GM23338 (cell line): ENCODE measurements around the gene UBXN11. TPM values are rescaled to one million over a fixed set of nuclear protein-coding genes. Genes with fewer than 3 reads are reported as not detected.

Experiments
- ATAC-seq: fragments of 200-7000 bp; cut with Tn5 transposase; 3 replicates; pipeline ENCODE4 v1.9.1; 2020
- DNase-seq: peaks from one replicate; pipeline ENCODE4 v3.0.0-alpha.2; 2015; ENCODE audit warnings: low spot score
- H2AFZ ChIP-seq: fragments of 200-600 bp; sonication (generic); 2 replicates; pipeline ENCODE4 v1.8.0; 2016; ENCODE audit warnings: antibody characterized with exemption, mild to moderate bottlenecking, moderate library complexity
- H3F3A ChIP-seq: fragments of 200-600 bp; sonication (generic); replicated peaks from 2 replicates; pipeline ENCODE4 v1.8.0; 2017; ENCODE audit warnings: antibody characterized with exemption, mixed run types, low read depth
- H3K27ac ChIP-seq: fragments of 200-600 bp; sonication (generic); 2 replicates; pipeline ENCODE4 v1.6.1; 2016; ENCODE audit warnings: low read depth
- H3K27me3 ChIP-seq: fragments of 200-600 bp; sonication (generic); 2 replicates; pipeline ENCODE4 v1.8.0; 2016; ENCODE audit warnings: mild to moderate bottlenecking, mixed run types, moderate library complexity; ENCODE audit not compliant: insufficient read depth
- H3K36me3 ChIP-seq: fragments of 200-600 bp; sonication (generic); 2 replicates; pipeline ENCODE4 v1.8.0; 2016; ENCODE audit warnings: mild to moderate bottlenecking; ENCODE audit not compliant: insufficient read depth
- H3K4me1 ChIP-seq: fragments of 200-600 bp; sonication (generic); 2 replicates; pipeline ENCODE4 v1.8.0; 2016; ENCODE audit warnings: mild to moderate bottlenecking, moderate library complexity; ENCODE audit not compliant: insufficient read depth
- H3K4me2 ChIP-seq: fragments of 200-600 bp; sonication (generic); 2 replicates; pipeline ENCODE4 v1.7.1; 2017; ENCODE audit warnings: mixed run types
- H3K4me3 ChIP-seq: fragments of 200-600 bp; sonication (generic); 2 replicates; pipeline ENCODE4 v1.6.1; 2016; ENCODE audit warnings: mixed run types
- H3K79me2 ChIP-seq: fragments of 200-600 bp; sonication (generic); replicated peaks from 2 replicates; pipeline ENCODE4 v1.8.0; 2017; ENCODE audit warnings: mild to moderate bottlenecking; ENCODE audit not compliant: insufficient read depth
- H3K9me2 ChIP-seq: fragments of 200-600 bp; sonication (generic); 2 replicates; pipeline ENCODE4 v1.8.0; 2017; ENCODE audit not compliant: insufficient read depth
- H4K20me1 ChIP-seq: fragments of 200-600 bp; sonication (generic); replicated peaks from 2 replicates; pipeline ENCODE4 v1.8.0; 2017; ENCODE audit warnings: mild to moderate bottlenecking; ENCODE audit not compliant: insufficient read depth
- H3K27ac Mint-ChIP-seq: 2 replicates; pipeline ENCODE4 v1.8.0; 2020; ENCODE audit warnings: inconsistent platforms, mild to moderate bottlenecking, moderate library complexity, mixed read lengths
- H3K27me3 Mint-ChIP-seq: 3 replicates; pipeline ENCODE4 v1.8.0; 2022; ENCODE audit warnings: low read depth, mild to moderate bottlenecking, moderate library complexity, mixed read lengths, inconsistent platforms; ENCODE audit not compliant: insufficient read depth, poor library complexity
- H3K36me3 Mint-ChIP-seq: 3 replicates; pipeline ENCODE4 v1.8.0; 2021; ENCODE audit warnings: low read depth, mild to moderate bottlenecking, inconsistent platforms, moderate library complexity, mixed read lengths
- H3K4me1 Mint-ChIP-seq: 3 replicates; pipeline ENCODE4 v1.8.0; 2020; ENCODE audit warnings: mild to moderate bottlenecking, inconsistent platforms, mixed read lengths
- H3K4me3 Mint-ChIP-seq: 3 replicates; pipeline ENCODE4 v1.8.0; 2021; ENCODE audit warnings: moderate library complexity, mild to moderate bottlenecking, inconsistent platforms, mixed read lengths
- H3K9me3 Mint-ChIP-seq: 3 replicates; pipeline ENCODE4 v1.8.0; 2020; ENCODE audit warnings: moderate library complexity, mild to moderate bottlenecking, inconsistent platforms, mixed read lengths
- EZH2 ChIP-seq: fragments of 200-600 bp; sonication (generic); IDR thresholded peaks from one replicate; pipeline ENCODE4 v1.8.0; 2017; ENCODE audit warnings: antibody characterized with exemption, mild to moderate bottlenecking, low read depth; ENCODE audit not compliant: unreplicated experiment
- EZH2phosphoT487 ChIP-seq: fragments of 200-600 bp; sonication (generic); IDR thresholded peaks from one replicate; pipeline ENCODE4 v1.8.1; 2018; ENCODE audit warnings: antibody characterized with exemption; ENCODE audit not compliant: unreplicated experiment
- NANOG ChIP-seq: IDR thresholded peaks from 2 replicates; pipeline ENCODE4 v1.6.1; 2016; ENCODE audit warnings: antibody characterized with exemption, borderline replicate concordance
- POLR2AphosphoS5 ChIP-seq: IDR thresholded peaks from 2 replicates; pipeline ENCODE4 v1.6.1; 2016; ENCODE audit warnings: antibody characterized with exemption, low read depth
- ZNF114 ChIP-seq: fragments of 250-450 bp; sonication (Bioruptor Pico); IDR thresholded peaks from 2 replicates; pipeline ENCODE4 v1.5.0; 2020; ENCODE audit warnings: mild to moderate bottlenecking, moderate library complexity
- ZNF331 ChIP-seq: fragments of 250-450 bp; sonication (Bioruptor Pico); IDR thresholded peaks from 2 replicates; pipeline ENCODE4 v1.5.0; 2020; ENCODE audit warnings: low read depth, mild to moderate bottlenecking, moderate library complexity
- polyA plus RNA-seq: library from polyadenylated mRNA; unstranded; fragments of >200 nt; fragmentation: Nextera tagmentation; extraction: Ambion mirVana; gene quantifications from 2 replicates; pipeline ENCODE4 v1.2.1, GENCODE V29; 2016
- total RNA-seq: library from RNA; depleted of rRNA; stranded (reverse); fragments of >200 nt; shearing (Covaris generic); gene quantifications from 2 replicates; pipeline ENCODE4 v1.2.3, GENCODE V29; 2014
- TF ChIP-seq, protein P1 (sequence below): IDR thresholded peaks from one replicate; pipeline ENCODE4 v1.6.1; 2018; ENCODE audit warnings: antibody characterized with exemption; ENCODE audit not compliant: unreplicated experiment
- TF ChIP-seq, protein P2 (sequence below), 2 experiments: fragments of 200-600 bp in 1 of 2; sonication (generic) in 1 of 2; conservative IDR thresholded peaks; 2 replicates each; pipeline versions ENCODE4 v1.5.1 to v1.6.1; 2016 to 2017; ENCODE audit warnings: antibody characterized with exemption in 2 of 2, low read depth in 2 of 2, mild to moderate bottlenecking in 2 of 2, moderate library complexity in 1 of 2
- TF ChIP-seq, protein P3 (sequence below): IDR thresholded peaks from 2 replicates; pipeline ENCODE4 v1.6.1; 2016; ENCODE audit warnings: antibody characterized with exemption

The UBXN11 gene
- total and polyA plus RNA-seq, 2 experiments from 2014 or later = 8.0 to 8.3 TPM

DNA sequence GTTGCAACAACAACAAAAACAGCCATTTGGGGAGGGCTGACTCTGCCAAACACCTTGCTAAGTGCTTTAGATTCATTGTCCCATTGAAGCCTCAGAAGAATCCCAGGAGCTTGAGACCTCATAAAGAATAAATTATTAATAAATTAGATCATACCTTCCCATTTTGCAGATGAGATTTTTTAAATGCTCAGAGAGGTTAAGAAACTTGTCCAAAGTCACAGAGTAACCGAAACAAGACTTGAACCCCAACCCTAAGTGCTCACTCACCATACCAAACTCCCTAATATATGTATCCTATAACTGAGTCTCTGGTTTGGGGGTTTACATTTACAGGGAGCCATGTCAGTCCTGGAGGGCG is 43.9 kb upstream of the UBXN11 start:
- H3F3A ChIP-seq = no peaks in the 10 kb centered on the region; the same call in 1 of the 2 replicates
- DNase-seq (no peak), ATAC-seq (no peak)
- H3K36me3 ChIP-seq = no peaks in the 10 kb centered on the region
- H3K27me3 Mint-ChIP-seq = peaks cover 21% of the 10 kb centered on the region
- H3K36me3 Mint-ChIP-seq = no peaks in the 10 kb centered on the region
- no peak overlapping the region for H2AFZ ChIP-seq
- no peak overlapping the region for H3K4me3 ChIP-seq
- TF ChIP-seq ZNF114 (CRISPR knock-in tag) (no peak), NANOG (no peak), ZNF331 (CRISPR knock-in tag) (no peak), EZH2 (no peak), EZH2phosphoT487 (no peak), POLR2AphosphoS5 (no peak)
- TF ChIP-seq, protein P1, sequence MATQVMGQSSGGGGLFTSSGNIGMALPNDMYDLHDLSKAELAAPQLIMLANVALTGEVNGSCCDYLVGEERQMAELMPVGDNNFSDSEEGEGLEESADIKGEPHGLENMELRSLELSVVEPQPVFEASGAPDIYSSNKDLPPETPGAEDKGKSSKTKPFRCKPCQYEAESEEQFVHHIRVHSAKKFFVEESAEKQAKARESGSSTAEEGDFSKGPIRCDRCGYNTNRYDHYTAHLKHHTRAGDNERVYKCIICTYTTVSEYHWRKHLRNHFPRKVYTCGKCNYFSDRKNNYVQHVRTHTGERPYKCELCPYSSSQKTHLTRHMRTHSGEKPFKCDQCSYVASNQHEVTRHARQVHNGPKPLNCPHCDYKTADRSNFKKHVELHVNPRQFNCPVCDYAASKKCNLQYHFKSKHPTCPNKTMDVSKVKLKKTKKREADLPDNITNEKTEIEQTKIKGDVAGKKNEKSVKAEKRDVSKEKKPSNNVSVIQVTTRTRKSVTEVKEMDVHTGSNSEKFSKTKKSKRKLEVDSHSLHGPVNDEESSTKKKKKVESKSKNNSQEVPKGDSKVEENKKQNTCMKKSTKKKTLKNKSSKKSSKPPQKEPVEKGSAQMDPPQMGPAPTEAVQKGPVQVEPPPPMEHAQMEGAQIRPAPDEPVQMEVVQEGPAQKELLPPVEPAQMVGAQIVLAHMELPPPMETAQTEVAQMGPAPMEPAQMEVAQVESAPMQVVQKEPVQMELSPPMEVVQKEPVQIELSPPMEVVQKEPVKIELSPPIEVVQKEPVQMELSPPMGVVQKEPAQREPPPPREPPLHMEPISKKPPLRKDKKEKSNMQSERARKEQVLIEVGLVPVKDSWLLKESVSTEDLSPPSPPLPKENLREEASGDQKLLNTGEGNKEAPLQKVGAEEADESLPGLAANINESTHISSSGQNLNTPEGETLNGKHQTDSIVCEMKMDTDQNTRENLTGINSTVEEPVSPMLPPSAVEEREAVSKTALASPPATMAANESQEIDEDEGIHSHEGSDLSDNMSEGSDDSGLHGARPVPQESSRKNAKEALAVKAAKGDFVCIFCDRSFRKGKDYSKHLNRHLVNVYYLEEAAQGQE = no peak
- TF ChIP-seq, protein P2, sequence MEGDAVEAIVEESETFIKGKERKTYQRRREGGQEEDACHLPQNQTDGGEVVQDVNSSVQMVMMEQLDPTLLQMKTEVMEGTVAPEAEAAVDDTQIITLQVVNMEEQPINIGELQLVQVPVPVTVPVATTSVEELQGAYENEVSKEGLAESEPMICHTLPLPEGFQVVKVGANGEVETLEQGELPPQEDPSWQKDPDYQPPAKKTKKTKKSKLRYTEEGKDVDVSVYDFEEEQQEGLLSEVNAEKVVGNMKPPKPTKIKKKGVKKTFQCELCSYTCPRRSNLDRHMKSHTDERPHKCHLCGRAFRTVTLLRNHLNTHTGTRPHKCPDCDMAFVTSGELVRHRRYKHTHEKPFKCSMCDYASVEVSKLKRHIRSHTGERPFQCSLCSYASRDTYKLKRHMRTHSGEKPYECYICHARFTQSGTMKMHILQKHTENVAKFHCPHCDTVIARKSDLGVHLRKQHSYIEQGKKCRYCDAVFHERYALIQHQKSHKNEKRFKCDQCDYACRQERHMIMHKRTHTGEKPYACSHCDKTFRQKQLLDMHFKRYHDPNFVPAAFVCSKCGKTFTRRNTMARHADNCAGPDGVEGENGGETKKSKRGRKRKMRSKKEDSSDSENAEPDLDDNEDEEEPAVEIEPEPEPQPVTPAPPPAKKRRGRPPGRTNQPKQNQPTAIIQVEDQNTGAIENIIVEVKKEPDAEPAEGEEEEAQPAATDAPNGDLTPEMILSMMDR (conservative IDR thresholded peaks at IDR 0.05; ENCODE audit: low read depth in 2 of 2) = no peak
- TF ChIP-seq, protein P3, sequence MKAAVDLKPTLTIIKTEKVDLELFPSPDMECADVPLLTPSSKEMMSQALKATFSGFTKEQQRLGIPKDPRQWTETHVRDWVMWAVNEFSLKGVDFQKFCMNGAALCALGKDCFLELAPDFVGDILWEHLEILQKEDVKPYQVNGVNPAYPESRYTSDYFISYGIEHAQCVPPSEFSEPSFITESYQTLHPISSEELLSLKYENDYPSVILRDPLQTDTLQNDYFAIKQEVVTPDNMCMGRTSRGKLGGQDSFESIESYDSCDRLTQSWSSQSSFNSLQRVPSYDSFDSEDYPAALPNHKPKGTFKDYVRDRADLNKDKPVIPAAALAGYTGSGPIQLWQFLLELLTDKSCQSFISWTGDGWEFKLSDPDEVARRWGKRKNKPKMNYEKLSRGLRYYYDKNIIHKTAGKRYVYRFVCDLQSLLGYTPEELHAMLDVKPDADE = no peak
- H3K27ac ChIP-seq = 0 out of 2 replicates have a peak overlapping the region, but pooled peaks have one; percentile 82
- no peaks in the 10 kb centered on the region for H3K79me2 ChIP-seq
- H3K4me2 ChIP-seq = peak overlapping the region; percentile 62
- H3K4me1 Mint-ChIP-seq = peaks cover 34% of the 10 kb centered on the region
- no peaks in the 10 kb centered on the region for H3K9me2 ChIP-seq
- no peaks in the 10 kb centered on the region for H3K9me3 Mint-ChIP-seq
- peak overlapping the region; percentile 78; the same call in 1 of the 2 replicates for H3K27ac Mint-ChIP-seq
- no peaks in the 10 kb centered on the region for H4K20me1 ChIP-seq
- peaks cover 16% of the 10 kb centered on the region for H3K4me1 ChIP-seq
- no peaks in the 10 kb centered on the region for H3K27me3 ChIP-seq
- 0 out of 3 replicates have a peak overlapping the region, but pooled peaks have one; percentile 6 for H3K4me3 Mint-ChIP-seq

DNA sequence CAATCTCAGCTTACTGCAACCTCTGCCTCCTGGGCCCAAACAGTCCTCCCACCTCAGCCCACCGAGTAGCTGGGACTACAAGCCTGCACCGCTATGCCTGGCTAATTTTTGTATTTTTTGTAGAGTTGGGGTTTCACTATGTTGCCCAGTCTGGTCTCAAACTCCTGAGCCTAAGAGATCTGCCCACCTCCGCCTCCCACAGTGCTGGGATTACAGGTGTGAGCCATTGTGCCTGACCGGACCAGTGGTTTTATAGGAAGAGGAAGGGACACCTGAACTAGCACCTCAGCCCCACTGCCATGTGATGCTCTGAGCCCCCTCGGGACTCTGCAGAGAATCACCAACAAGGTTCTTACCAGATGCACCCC is 43.4 kb upstream of the UBXN11 start:
- Mint-ChIP-seq H3K4me1 (peaks cover 34% of the 10 kb centered on the region), H3K4me3 (no peak overlapping the region), H3K27me3 (peaks cover 23% of the 10 kb centered on the region), H3K27ac (peak overlapping the region; percentile 67; the same call in 1 of the 2 replicates), H3K36me3 (no peaks in the 10 kb centered on the region), H3K9me3 (no peaks in the 10 kb centered on the region)
- H3K36me3 ChIP-seq = no peaks in the 10 kb centered on the region
- no peaks in the 10 kb centered on the region; the same call in 1 of the 2 replicates for H3F3A ChIP-seq
- H3K4me3 ChIP-seq = no peak overlapping the region
- no peaks in the 10 kb centered on the region for H3K27me3 ChIP-seq
- no peaks in the 10 kb centered on the region for H3K79me2 ChIP-seq
- H3K27ac ChIP-seq = 0 out of 2 replicates have a peak overlapping the region, but pooled peaks have one; percentile 82
- H4K20me1 ChIP-seq = no peaks in the 10 kb centered on the region
- ATAC-seq = no peak
- no peaks in the 10 kb centered on the region for H3K9me2 ChIP-seq
- peaks cover 16% of the 10 kb centered on the region for H3K4me1 ChIP-seq
- no peak for DNase-seq
- no peak overlapping the region for H3K4me2 ChIP-seq
- 0 out of 2 replicates have a peak overlapping the region, but pooled peaks have one; percentile 14 for H2AFZ ChIP-seq
- TF ChIP-seq ZNF331 (CRISPR knock-in tag) = no peak
- TF ChIP-seq POLR2AphosphoS5 = no peak
